SK-N-SH (cell line): ENCODE data around the gene GABRE. TPM values are rescaled to one million over a fixed set of nuclear protein-coding genes. Genes with fewer than 3 reads are reported as not detected.

ENCODE experiments used
- CTCF ChIA-PET: fragments of 300-600, 350-600 bp; formaldehyde crosslinking; extraction: SDS; loops from one replicate; lab custom pipeline; 2021; lab: Yijun Ruan, JAX
- POLR2A ChIA-PET: fragments of 350-600 bp; sonication (Branson Sonifier 250); formaldehyde crosslinking; extraction: SDS; loops from one replicate; lab custom pipeline; 2020; ENCODE audit warnings: antibody characterized with exemption, inconsistent platforms; lab: Yijun Ruan, JAX
- DNase-seq: peaks from one replicate; pipeline ENCODE4 v3.0.0; 2012
- H2AFZ ChIP-seq: fragments of 200-600 bp; sonication (generic); 2 replicates; pipeline ENCODE4 v1.8.1; 2016; ENCODE audit warnings: antibody characterized with exemption, mild to moderate bottlenecking, low read depth
- H3F3A ChIP-seq: fragments of 200-600 bp; sonication (generic); replicated peaks from 2 replicates; pipeline ENCODE3; 2016; ENCODE audit warnings: antibody characterized with exemption, mild to moderate bottlenecking; ENCODE audit not compliant: insufficient read depth
- H3K27ac ChIP-seq, 2 experiments: fragments of 200-500 bp in 1 of 2; fragments of 200-600 bp in 1 of 2; sonication (Bioruptor generic) in 1 of 2; sonication (generic), shearing (Covaris generic) in 1 of 2; 2 replicates each; pipeline versions ENCODE4 v1.5.1 to v1.6.1; 2014 to 2016; ENCODE audit warnings: low read depth in 2 of 2, inconsistent platforms in 1 of 2, low read length in 1 of 2, mild to moderate bottlenecking in 1 of 2, mixed read lengths in 1 of 2
- H3K27me3 ChIP-seq: fragments of 200-600 bp; sonication (generic), shearing (Covaris generic); 2 replicates; pipeline ENCODE4 v1.6.1; 2016; ENCODE audit warnings: mixed run types; ENCODE audit not compliant: insufficient read depth
- H3K36me3 ChIP-seq, 2 experiments: fragments of 200-500 bp in 1 of 2; fragments of 200-600 bp in 1 of 2; sonication (Bioruptor generic) in 1 of 2; sonication (generic) in 1 of 2; replicated peaks in 1 of 2; 2 replicates each; pipeline versions ENCODE3 to v1.5.1; 2014 to 2016; ENCODE audit warnings: low read length in 1 of 2, mild to moderate bottlenecking in 1 of 2; ENCODE audit not compliant: insufficient read depth in 2 of 2, control insufficient read depth in 1 of 2
- H3K4me1 ChIP-seq, 2 experiments: fragments of 200-500 bp in 1 of 2; fragments of 200-600 bp in 1 of 2; sonication (Bioruptor generic) in 1 of 2; sonication (generic), shearing (Covaris generic) in 1 of 2; 2 replicates each; pipeline versions ENCODE4 v1.5.1 to v1.6.1; 2014 to 2016; ENCODE audit warnings: low read depth in 1 of 2, low read length in 1 of 2, mixed run types in 1 of 2; ENCODE audit not compliant: insufficient read depth in 2 of 2, control insufficient read depth in 1 of 2
- H3K4me2 ChIP-seq: fragments of 200-600 bp; sonication (generic), shearing (Covaris generic); 2 replicates; pipeline ENCODE4 v1.6.1; 2017; ENCODE audit warnings: mixed run types
- H3K4me3 ChIP-seq, 2 experiments: fragments of 200-500 bp in 1 of 2; fragments of 200-600 bp in 1 of 2; sonication (Bioruptor generic) in 1 of 2; sonication (generic), shearing (Covaris generic) in 1 of 2; 2 replicates each; pipeline versions ENCODE4 v1.5.1 to v1.8.1; 2014 to 2016; ENCODE audit warnings: low read depth in 2 of 2, inconsistent platforms in 1 of 2, low read length in 1 of 2, mild to moderate bottlenecking in 1 of 2, mixed read lengths in 1 of 2, moderate library complexity in 1 of 2
- H3K79me2 ChIP-seq: fragments of 200-600 bp; sonication (generic); 2 replicates; pipeline ENCODE4 v1.8.1; 2017; ENCODE audit warnings: mild to moderate bottlenecking; ENCODE audit not compliant: insufficient read depth
- H3K9ac ChIP-seq: fragments of 200-600 bp; sonication (generic); 2 replicates; pipeline ENCODE4 v1.6.1; 2017; ENCODE audit warnings: mixed run types
- H3K9me2 ChIP-seq: fragments of 200-600 bp; sonication (generic); 2 replicates; pipeline ENCODE4 v1.6.1; 2017; ENCODE audit warnings: mixed run types
- H3K9me3 ChIP-seq: fragments of 200-600 bp; sonication (generic); 2 replicates; pipeline ENCODE4 v1.6.1; 2017; ENCODE audit warnings: mixed run types, mild to moderate bottlenecking, moderate library complexity
- H4K20me1 ChIP-seq: fragments of 200-600 bp; sonication (generic); 2 replicates; pipeline ENCODE4 v1.6.1; 2017; ENCODE audit warnings: mild to moderate bottlenecking, mixed run types; ENCODE audit not compliant: insufficient read depth
- CHD2 ChIP-seq: fragments of 150-350 bp; IDR thresholded peaks from 2 replicates; pipeline ENCODE4 v1.6.1; 2018; ENCODE audit warnings: low read length; ENCODE audit not compliant: partially characterized antibody
- IRF3 ChIP-seq: fragments of 150-350 bp; IDR thresholded peaks from 2 replicates; pipeline ENCODE4 v1.6.1; 2016; ENCODE audit warnings: mild to moderate bottlenecking, low read depth, low read length
- JUND ChIP-seq: IDR thresholded peaks from 2 replicates; pipeline ENCODE4 v1.4.0; 2012
- NFIC ChIP-seq: IDR thresholded peaks from 2 replicates; pipeline ENCODE4 v1.4.0; 2012; ENCODE audit warnings: borderline replicate concordance
- NRF1 ChIP-seq: IDR thresholded peaks from 2 replicates; pipeline ENCODE4 v1.6.1; 2012; ENCODE audit warnings: low read depth, mild to moderate bottlenecking, low read length
- POLR2AphosphoS5 ChIP-seq: IDR thresholded peaks from 2 replicates; pipeline ENCODE4 v1.6.1; 2012; ENCODE audit warnings: low read depth, low read length
- RAD21 ChIP-seq: IDR thresholded peaks from 2 replicates; pipeline ENCODE4 v1.6.1; 2012; ENCODE audit warnings: mild to moderate bottlenecking, low read length
- REST ChIP-seq: IDR thresholded peaks from 2 replicates; pipeline ENCODE4 v1.6.1; 2012; ENCODE audit warnings: mild to moderate bottlenecking, low read depth, low read length, moderate library complexity
- RFX5 ChIP-seq: IDR thresholded peaks from 2 replicates; pipeline ENCODE4 v1.6.1; 2012; ENCODE audit warnings: mild to moderate bottlenecking, improper control_type of control experiment, low read length
- RXRA ChIP-seq: IDR thresholded peaks from 2 replicates; pipeline ENCODE4 v1.4.0; 2012; ENCODE audit warnings: low read depth, mild to moderate bottlenecking, borderline replicate concordance
- SIN3A ChIP-seq: IDR thresholded peaks from 2 replicates; pipeline ENCODE4 v1.6.1; 2012; ENCODE audit warnings: low read depth, mild to moderate bottlenecking, low read length, moderate library complexity, borderline replicate concordance
- TEAD4 ChIP-seq: IDR thresholded peaks from 2 replicates; pipeline ENCODE4 v1.4.0; 2012; ENCODE audit warnings: mild to moderate bottlenecking, borderline replicate concordance; ENCODE audit not compliant: insufficient read depth
- USF1 ChIP-seq: IDR thresholded peaks from 2 replicates; pipeline ENCODE4 v1.4.0; 2012; ENCODE audit warnings: low read depth, borderline replicate concordance
- ZBTB33 ChIP-seq: IDR thresholded peaks from 2 replicates; pipeline ENCODE4 v1.4.0; 2012; ENCODE audit warnings: low read depth, borderline replicate concordance
- WGBS: methylation state at CpG from one replicate; pipeline ENCODE4 v1.1.6; 2017; ENCODE audit warnings: low lambda C conversion rate; 5-methylcytosine and 5-hydroxymethylcytosine counted together
- polyA plus RNA-seq, 3 experiments: library from polyadenylated mRNA; depleted of rRNA; stranded (reverse); fragments of >200 nt; gene quantifications; 2 replicates each; pipeline ENCODE4 v1.2.3, GENCODE V29; 2012

Gene GABRE
- polyA plus RNA-seq, 1 of the 3 experiments (the other 2 are of a cell fraction), result 8.1 TPM

- no peak for DNase-seq
- no peaks in the 10 kb centered on the region for H3K9me2 ChIP-seq
- CTCF ChIA-PET, result no interaction called here
- WGBS, result 23% methylated on average over 5 of the region's 5 CpGs
- POLR2A ChIA-PET, result no interaction called here
- H3K27ac ChIP-seq, result no peak overlapping the region
- no peaks in the 10 kb centered on the region for H3K4me1 ChIP-seq
- no peak overlapping the region for H2AFZ ChIP-seq
- no peaks in the 10 kb centered on the region for H3K79me2 ChIP-seq
- no peaks in the 10 kb centered on the region for H3K9me3 ChIP-seq
- H3K4me2 ChIP-seq, result no peak overlapping the region
- no peaks in the 10 kb centered on the region; the same call in 1 of the 2 replicates for H3K27me3 ChIP-seq
- H3K36me3 ChIP-seq, result no peaks in the 10 kb centered on the region
- no peaks in the 10 kb centered on the region for H3F3A ChIP-seq
- TF ChIP-seq CHD2 (no peak), NRF1 (no peak), RXRA (no peak), ZBTB33 (no peak), USF1 (no peak), JUND (no peak), IRF3 (no peak), RFX5 (no peak), SIN3A (no peak), TEAD4 (no peak), NFIC (no peak), REST (no peak), POLR2AphosphoS5 (no peak), RAD21 (no peak)
- H3K9ac ChIP-seq, result no peak overlapping the region
- H4K20me1 ChIP-seq, result no peaks in the 10 kb centered on the region
- no peak overlapping the region for H3K4me3 ChIP-seq
These were observed 21.9 kb upstream of the GABRE start for GRCh38 chrX:151996347-151996746.
